AG10803 (cell line): ENCODE data around the gene GADL1.

Source experiments
- DNase-seq: peaks from one replicate; pipeline ENCODE4 v3.0.0; 2010; ENCODE audit warnings: low read depth
- H3K4me3 ChIP-seq: 2 replicates; pipeline ENCODE4 v1.5.1; 2011; ENCODE audit warnings: mild to moderate bottlenecking, low read length, control low read depth
- CTCF ChIP-seq: conservative IDR thresholded peaks from 2 replicates; pipeline ENCODE4 v1.5.1; 2011; ENCODE audit warnings: mild to moderate bottlenecking, low read length, control low read depth, inconsistent platforms

GADL1 gene

GRCh38 chr3:30819067-30819798, 75.2 kb downstream of the GADL1 start:
- DNase-seq: no peak
- no peak for TF ChIP-seq CTCF
- no peak overlapping the region for H3K4me3 ChIP-seq

- H3K4me3 ChIP-seq: no peak overlapping the region
- no peak for TF ChIP-seq CTCF
- no peak for DNase-seq
Measured at GRCh38 chr3:30813734-30814133, 80.7 kb downstream of the GADL1 start.

GRCh38 chr3:30811151-30811795, 83.2 kb downstream of the GADL1 start:
- DNase-seq: no peak
- no peak overlapping the region; the same call in 1 of the 2 replicates for H3K4me3 ChIP-seq
- TF ChIP-seq CTCF: no peak

GRCh38 chr3:30810625-30811024, 83.8 kb downstream of the GADL1 start:
- no peak for DNase-seq
- H3K4me3 ChIP-seq: no peak overlapping the region
- no peak for TF ChIP-seq CTCF

GRCh38 chr3:30805695-30806094, 88.8 kb downstream of the GADL1 start:
- H3K4me3 ChIP-seq: no peak overlapping the region
- DNase-seq: no peak
- no peak for TF ChIP-seq CTCF

- no peak for DNase-seq
- no peak for TF ChIP-seq CTCF
- no peak overlapping the region for H3K4me3 ChIP-seq
Measured at GRCh38 chr3:30804984-30805383, 89.5 kb downstream of the GADL1 start.

GRCh38 chr3:30795176-30795575, 99.3 kb downstream of the GADL1 start:
- no peak for DNase-seq
- H3K4me3 ChIP-seq: no peak overlapping the region
- TF ChIP-seq CTCF: no peak
